Anterior cingulate cortex (tissue), 58 donors: Measurements from ENCODE around the gene PRKAR1A.
A peak's percentile ranks its signal among the peaks of the same experiment; 100 is the strongest.
"Not testable (repeated sequence)": the region's sequence is repeated elsewhere in the genome, so short reads cannot be mapped to it uniquely, and the experiment has no call there.

Source experiments
- DNase-seq, 58 donors: peaks; one replicate each; lab custom pipeline; 2025; lab: John Stamatoyannopoulos, UW

PRKAR1A gene

GRCh38 chr17:68512247-68512959 is at the start of gene PRKAR1A:
TSS of gene PRKAR1A (plus strand) at chr17:68512430. CDS start at chr17:68515400, 2,970 bp downstream.
- DNase-seq = peak; percentile 76 to 97 (median 94)

GRCh38 chr17:68463211-68464019 is 48.8 kb upstream of the PRKAR1A start:
- DNase-seq = no peak

GRCh38 chr17:68468334-68468733 is 43.9 kb upstream of the PRKAR1A start:
- peak in 3 of 58 donors; percentile 20 to 25 (median 22) for DNase-seq

- no peak for DNase-seq
Measured at GRCh38 chr17:68468788-68469187, 43.4 kb upstream of the PRKAR1A start.

- DNase-seq = no peak
Measured at GRCh38 chr17:68470961-68471360, 41.3 kb upstream of the PRKAR1A start.

- DNase-seq = no peak
Measured at GRCh38 chr17:68480885-68481284, 31.3 kb upstream of the PRKAR1A start.

GRCh38 chr17:68482576-68483041 is 29.6 kb upstream of the PRKAR1A start:
- no peak for DNase-seq

- no peak for DNase-seq
Measured at GRCh38 chr17:68484458-68484857, 27.8 kb upstream of the PRKAR1A start.

GRCh38 chr17:68489919-68490318 is 22.3 kb upstream of the PRKAR1A start:
- no peak for DNase-seq

- DNase-seq = peak in 4 of 58 donors; percentile 14 to 32 (median 22)
Measured at GRCh38 chr17:68491381-68492231, 20.6 kb upstream of the PRKAR1A start.

GRCh38 chr17:68492394-68493054 is 19.7 kb upstream of the PRKAR1A start:
- not testable (repeated sequence) for DNase-seq

- no peak for DNase-seq
Measured at GRCh38 chr17:68495081-68495480, 17.1 kb upstream of the PRKAR1A start.

- peak in 1 of 58 donors; percentile 2 for DNase-seq
Measured at GRCh38 chr17:68497885-68498319, 14.3 kb upstream of the PRKAR1A start.

- peak in 1 of 58 donors; percentile 10 for DNase-seq
Measured at GRCh38 chr17:68498479-68499326, 13.5 kb upstream of the PRKAR1A start.

GRCh38 chr17:68499587-68499986 is 12.6 kb upstream of the PRKAR1A start:
- no peak for DNase-seq

- DNase-seq = no peak
Measured at GRCh38 chr17:68501074-68501473, 11.2 kb upstream of the PRKAR1A start.

GRCh38 chr17:68505951-68506350 is 6.3 kb upstream of the PRKAR1A start:
- no peak for DNase-seq

- DNase-seq = no peak
Measured at GRCh38 chr17:68507576-68507975, 4.7 kb upstream of the PRKAR1A start.
